SK-N-SH (cell line): ENCODE measurements around the gene TACR2.

Experiments
- EZH2phosphoT487 ChIP-seq: fragments of 200-600 bp; sonication (generic); IDR thresholded peaks from 2 replicates; pipeline ENCODE4 v1.6.1; 2017; ENCODE audit warnings: low read depth, mixed run types, mild to moderate bottlenecking, antibody characterized with exemption, moderate library complexity, borderline replicate concordance
- MXI1 ChIP-seq: IDR thresholded peaks from 2 replicates; pipeline ENCODE4 v1.6.1; 2012; ENCODE audit warnings: mild to moderate bottlenecking, low read depth, low read length, improper control_type of control experiment
- NFIC ChIP-seq: IDR thresholded peaks from 2 replicates; pipeline ENCODE4 v1.4.0; 2012; ENCODE audit warnings: borderline replicate concordance
- SIN3A ChIP-seq: IDR thresholded peaks from 2 replicates; pipeline ENCODE4 v1.6.1; 2012; ENCODE audit warnings: low read depth, mild to moderate bottlenecking, low read length, moderate library complexity, borderline replicate concordance
- SMC3 ChIP-seq: IDR thresholded peaks from 2 replicates; pipeline ENCODE4 v1.6.1; 2012; ENCODE audit warnings: low read depth, low read length, improper control_type of control experiment
- ZBTB33 ChIP-seq: IDR thresholded peaks from 2 replicates; pipeline ENCODE4 v1.4.0; 2012; ENCODE audit warnings: low read depth, borderline replicate concordance
- TF ChIP-seq, protein P1 (sequence below): fragments of 200-600 bp; sonication (generic); IDR thresholded peaks from 2 replicates; pipeline ENCODE4 v1.6.1; 2017; ENCODE audit warnings: antibody characterized with exemption, mild to moderate bottlenecking, moderate library complexity

DNA sequence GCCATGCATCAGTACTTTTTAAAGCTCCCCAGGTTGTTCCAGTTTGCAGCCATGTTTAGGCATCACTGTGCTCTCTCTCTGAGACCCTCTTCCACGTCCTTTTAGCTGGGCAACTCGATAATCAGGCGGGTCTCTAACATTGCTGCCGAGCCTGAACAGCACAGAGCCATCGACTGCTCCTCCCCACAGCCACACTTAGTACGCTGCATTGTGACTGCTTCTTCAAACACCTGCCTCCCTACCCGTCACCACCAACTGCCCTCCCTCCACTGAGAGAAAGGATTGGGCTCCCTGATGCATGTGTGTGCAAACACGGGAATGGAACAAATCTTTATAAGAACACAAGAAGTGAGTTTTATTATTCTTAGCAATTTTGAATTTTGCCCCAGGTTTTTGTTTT is 11.4 kb upstream of the TACR2 start:
- TF ChIP-seq, protein P1, sequence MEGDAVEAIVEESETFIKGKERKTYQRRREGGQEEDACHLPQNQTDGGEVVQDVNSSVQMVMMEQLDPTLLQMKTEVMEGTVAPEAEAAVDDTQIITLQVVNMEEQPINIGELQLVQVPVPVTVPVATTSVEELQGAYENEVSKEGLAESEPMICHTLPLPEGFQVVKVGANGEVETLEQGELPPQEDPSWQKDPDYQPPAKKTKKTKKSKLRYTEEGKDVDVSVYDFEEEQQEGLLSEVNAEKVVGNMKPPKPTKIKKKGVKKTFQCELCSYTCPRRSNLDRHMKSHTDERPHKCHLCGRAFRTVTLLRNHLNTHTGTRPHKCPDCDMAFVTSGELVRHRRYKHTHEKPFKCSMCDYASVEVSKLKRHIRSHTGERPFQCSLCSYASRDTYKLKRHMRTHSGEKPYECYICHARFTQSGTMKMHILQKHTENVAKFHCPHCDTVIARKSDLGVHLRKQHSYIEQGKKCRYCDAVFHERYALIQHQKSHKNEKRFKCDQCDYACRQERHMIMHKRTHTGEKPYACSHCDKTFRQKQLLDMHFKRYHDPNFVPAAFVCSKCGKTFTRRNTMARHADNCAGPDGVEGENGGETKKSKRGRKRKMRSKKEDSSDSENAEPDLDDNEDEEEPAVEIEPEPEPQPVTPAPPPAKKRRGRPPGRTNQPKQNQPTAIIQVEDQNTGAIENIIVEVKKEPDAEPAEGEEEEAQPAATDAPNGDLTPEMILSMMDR, result no peak
- no peak for TF ChIP-seq EZH2phosphoT487
- no peak for TF ChIP-seq NFIC
- no peak for TF ChIP-seq MXI1
- TF ChIP-seq ZBTB33, result no peak
- no peak for TF ChIP-seq SIN3A
- TF ChIP-seq SMC3, result no peak
